IMR-90 (cell line): ENCODE data around the gene MAPK9.

Experiments used
- CEBPB ChIP-seq: IDR thresholded peaks from 2 replicates; pipeline ENCODE4 v1.6.1; 2012; ENCODE audit warnings: low read depth, low read length, improper control_type of control experiment
- CTCF ChIP-seq: conservative IDR thresholded peaks from 2 replicates; pipeline ENCODE4 v1.5.1; 2012; ENCODE audit warnings: mild to moderate bottlenecking, low read depth, low read length, improper control_type of control experiment
- FOS ChIP-seq: fragments of 150-350 bp; IDR thresholded peaks from 2 replicates; pipeline ENCODE4 v1.6.1; 2016; ENCODE audit warnings: low read depth, low read length
- MAFK ChIP-seq: IDR thresholded peaks from 2 replicates; pipeline ENCODE4 v1.6.1; 2012; ENCODE audit warnings: low read depth, low read length, improper control_type of control experiment
- MXI1 ChIP-seq: IDR thresholded peaks from 2 replicates; pipeline ENCODE4 v1.6.1; 2012; ENCODE audit warnings: low read depth, mild to moderate bottlenecking, low read length, moderate library complexity, borderline replicate concordance
- POLR2A ChIP-seq: IDR thresholded peaks from 2 replicates; pipeline ENCODE4 v1.6.1; 2012; ENCODE audit warnings: mild to moderate bottlenecking, low read depth, low read length
- RAD21 ChIP-seq: IDR thresholded peaks from 2 replicates; pipeline ENCODE4 v1.6.1; 2012; ENCODE audit warnings: low read length, improper control_type of control experiment
- RCOR1 ChIP-seq: IDR thresholded peaks from 2 replicates; pipeline ENCODE4 v1.6.1; 2012; ENCODE audit warnings: mild to moderate bottlenecking, low read length, improper control_type of control experiment; ENCODE audit not compliant: insufficient replicate concordance
- RFX5 ChIP-seq: IDR thresholded peaks from 2 replicates; pipeline ENCODE4 v1.8.0; 2012; ENCODE audit warnings: low read depth, mild to moderate bottlenecking, low read length, moderate library complexity
- SMC3 ChIP-seq: fragments of 150-350 bp; IDR thresholded peaks from 2 replicates; pipeline ENCODE4 v1.6.1; 2016; ENCODE audit warnings: low read depth, mild to moderate bottlenecking, antibody characterized with exemption, low read length, moderate library complexity

DNA sequence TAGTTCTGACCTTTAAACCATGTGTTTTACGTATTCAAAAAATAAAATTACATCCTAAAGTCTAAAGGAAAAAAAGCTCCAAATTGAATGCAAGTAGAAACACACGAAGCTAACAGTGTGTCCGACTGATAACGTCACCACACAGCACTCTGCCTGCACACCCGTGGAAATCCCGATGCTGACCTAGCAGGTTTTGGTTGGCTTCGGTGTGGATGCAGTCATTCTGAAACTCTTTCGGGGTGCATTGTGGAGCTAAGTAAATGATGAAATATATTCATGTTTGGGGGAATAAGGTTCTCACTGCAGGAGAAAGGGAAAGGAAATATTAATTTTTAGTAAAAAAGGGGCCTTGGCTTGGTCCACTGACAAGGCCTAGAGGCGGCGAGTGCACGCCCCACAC is 84.9 kb downstream of the MAPK9 start:
- no peak for TF ChIP-seq FOS
- no peak for TF ChIP-seq CTCF
- no peak for TF ChIP-seq RFX5
- no peak for TF ChIP-seq CEBPB
- TF ChIP-seq POLR2A: no peak
- no peak for TF ChIP-seq MXI1
- TF ChIP-seq RAD21: no peak
- no peak for TF ChIP-seq RCOR1
- no peak for TF ChIP-seq SMC3
- no peak for TF ChIP-seq MAFK
